ENCODE data around the gene HERC4.

Gene HERC4, protein sequence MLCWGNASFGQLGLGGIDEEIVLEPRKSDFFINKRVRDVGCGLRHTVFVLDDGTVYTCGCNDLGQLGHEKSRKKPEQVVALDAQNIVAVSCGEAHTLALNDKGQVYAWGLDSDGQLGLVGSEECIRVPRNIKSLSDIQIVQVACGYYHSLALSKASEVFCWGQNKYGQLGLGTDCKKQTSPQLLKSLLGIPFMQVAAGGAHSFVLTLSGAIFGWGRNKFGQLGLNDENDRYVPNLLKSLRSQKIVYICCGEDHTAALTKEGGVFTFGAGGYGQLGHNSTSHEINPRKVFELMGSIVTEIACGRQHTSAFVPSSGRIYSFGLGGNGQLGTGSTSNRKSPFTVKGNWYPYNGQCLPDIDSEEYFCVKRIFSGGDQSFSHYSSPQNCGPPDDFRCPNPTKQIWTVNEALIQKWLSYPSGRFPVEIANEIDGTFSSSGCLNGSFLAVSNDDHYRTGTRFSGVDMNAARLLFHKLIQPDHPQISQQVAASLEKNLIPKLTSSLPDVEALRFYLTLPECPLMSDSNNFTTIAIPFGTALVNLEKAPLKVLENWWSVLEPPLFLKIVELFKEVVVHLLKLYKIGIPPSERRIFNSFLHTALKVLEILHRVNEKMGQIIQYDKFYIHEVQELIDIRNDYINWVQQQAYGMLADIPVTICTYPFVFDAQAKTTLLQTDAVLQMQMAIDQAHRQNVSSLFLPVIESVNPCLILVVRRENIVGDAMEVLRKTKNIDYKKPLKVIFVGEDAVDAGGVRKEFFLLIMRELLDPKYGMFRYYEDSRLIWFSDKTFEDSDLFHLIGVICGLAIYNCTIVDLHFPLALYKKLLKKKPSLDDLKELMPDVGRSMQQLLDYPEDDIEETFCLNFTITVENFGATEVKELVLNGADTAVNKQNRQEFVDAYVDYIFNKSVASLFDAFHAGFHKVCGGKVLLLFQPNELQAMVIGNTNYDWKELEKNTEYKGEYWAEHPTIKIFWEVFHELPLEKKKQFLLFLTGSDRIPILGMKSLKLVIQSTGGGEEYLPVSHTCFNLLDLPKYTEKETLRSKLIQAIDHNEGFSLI

DNA sequence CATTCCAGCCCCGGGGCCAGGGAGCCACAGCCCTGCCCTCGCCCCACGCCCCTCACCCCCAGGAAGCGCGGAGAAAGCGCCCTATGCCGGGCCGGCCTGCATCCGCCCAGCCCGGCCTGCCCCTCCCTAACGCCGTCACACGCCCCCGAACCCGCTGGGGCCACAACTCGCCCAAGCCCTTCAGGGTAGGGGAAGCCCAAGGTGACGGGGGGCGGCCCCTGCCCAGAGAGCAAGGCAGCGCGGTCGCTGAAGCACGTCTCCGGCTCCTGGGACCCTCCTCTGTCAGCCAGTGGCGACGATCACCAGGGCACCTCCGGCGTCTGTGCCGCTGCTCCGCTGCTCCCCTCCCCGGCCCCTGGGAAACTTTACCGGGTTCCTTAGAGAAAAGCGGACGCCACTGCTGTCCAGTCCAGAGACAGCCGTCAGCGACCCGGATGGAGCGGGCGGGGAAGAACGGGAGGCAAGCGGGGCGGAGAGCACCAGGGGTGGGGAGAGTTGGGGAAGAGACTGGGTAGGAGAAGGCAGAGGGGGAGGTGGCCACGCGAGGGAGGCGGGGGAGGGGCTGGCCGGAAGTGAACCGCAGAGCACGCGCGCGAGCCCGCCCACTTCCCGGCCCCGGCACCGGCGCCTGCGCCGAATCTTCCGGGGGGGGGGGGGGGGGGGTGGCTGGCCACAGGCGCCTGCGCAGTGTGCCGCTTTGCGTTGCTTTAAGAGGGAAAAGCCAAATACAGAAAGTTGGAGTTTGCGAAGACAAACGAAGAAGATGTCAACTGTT lies at the start of gene HERC4:
TSS of gene HERC4 (minus strand) at position 509 of the 775 bp plus-strand sequence. CDS start 2,175 bp downstream, outside the sequence.
- Histone ChIP-seq H3K27me3 (ENCODE audit: control insufficient read depth, insufficient read depth, low read length) (no peaks in the 10 kb centered on the region), H3K27ac (ENCODE audit: low read depth, low read length) (peak within 1 kb of the TSS; percentile 98), H3K4me3 (ENCODE audit: low read length) (peak within 1 kb of the TSS; percentile 95), H3K4me1 (ENCODE audit: control insufficient read depth, insufficient read depth, low read length) (peaks cover 6% of the 10 kb centered on the region), H3K36me3 (ENCODE audit: control insufficient read depth, insufficient read depth, low read length) (no peaks in the 10 kb centered on the region), H3K9ac (ENCODE audit: low read length) (peak within 1 kb of the TSS; percentile 99)

DNA sequence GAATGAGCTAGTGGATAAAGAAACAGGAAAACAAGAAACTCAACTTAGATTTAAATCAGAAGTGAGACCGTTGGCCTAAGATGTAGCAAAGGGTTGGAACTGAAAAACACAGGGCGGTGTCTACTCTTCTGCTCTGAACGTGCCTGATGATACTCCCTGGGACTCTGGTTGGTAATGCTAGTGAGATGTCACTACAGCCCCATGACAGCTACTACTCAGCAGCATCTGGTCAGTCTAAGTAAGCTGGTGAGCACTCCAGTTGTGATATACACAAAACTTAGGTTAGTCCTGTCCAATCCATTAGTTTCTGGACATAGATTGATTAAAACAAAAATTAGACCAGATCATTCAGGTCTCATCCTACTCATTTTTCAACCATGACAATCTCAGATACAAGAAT lies 49.6 kb upstream of the HERC4 start:
- H3K4me3 ChIP-seq (ENCODE audit: low read length): no peak overlapping the region
- no peak overlapping the region for H3K27ac ChIP-seq (ENCODE audit: low read depth, low read length)
- no peaks in the 10 kb centered on the region for H3K36me3 ChIP-seq (ENCODE audit: control insufficient read depth, insufficient read depth, low read length)
- no peaks in the 10 kb centered on the region for H3K27me3 ChIP-seq (ENCODE audit: control insufficient read depth, insufficient read depth, low read length)
- no peaks in the 10 kb centered on the region for H3K4me1 ChIP-seq (ENCODE audit: control insufficient read depth, insufficient read depth, low read length)
- no peak overlapping the region for H3K9ac ChIP-seq (ENCODE audit: low read length)

DNA sequence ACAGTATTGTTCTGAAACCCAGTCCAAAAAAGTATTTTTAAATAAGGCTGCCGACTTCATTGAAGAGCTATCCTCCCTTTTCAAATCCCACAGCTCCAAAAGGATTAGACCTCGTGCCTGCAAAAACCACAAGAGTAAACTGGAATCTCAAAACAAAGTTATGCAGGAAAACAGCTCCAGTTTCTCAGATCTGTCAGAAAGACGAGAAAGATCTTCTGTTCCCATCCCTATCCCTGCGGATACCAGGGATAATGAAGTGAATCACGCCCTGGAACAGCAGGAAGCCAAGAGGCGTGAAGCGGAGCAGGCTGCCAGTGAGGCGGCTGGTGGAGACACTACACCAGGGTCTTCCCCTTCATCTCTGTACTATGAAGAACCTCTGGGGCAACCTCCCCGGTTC lies 46.8 kb upstream of the HERC4 start:
- no peak overlapping the region for H3K27ac ChIP-seq (ENCODE audit: low read depth, low read length)
- no peaks in the 10 kb centered on the region for H3K4me1 ChIP-seq (ENCODE audit: control insufficient read depth, insufficient read depth, low read length)

DNA sequence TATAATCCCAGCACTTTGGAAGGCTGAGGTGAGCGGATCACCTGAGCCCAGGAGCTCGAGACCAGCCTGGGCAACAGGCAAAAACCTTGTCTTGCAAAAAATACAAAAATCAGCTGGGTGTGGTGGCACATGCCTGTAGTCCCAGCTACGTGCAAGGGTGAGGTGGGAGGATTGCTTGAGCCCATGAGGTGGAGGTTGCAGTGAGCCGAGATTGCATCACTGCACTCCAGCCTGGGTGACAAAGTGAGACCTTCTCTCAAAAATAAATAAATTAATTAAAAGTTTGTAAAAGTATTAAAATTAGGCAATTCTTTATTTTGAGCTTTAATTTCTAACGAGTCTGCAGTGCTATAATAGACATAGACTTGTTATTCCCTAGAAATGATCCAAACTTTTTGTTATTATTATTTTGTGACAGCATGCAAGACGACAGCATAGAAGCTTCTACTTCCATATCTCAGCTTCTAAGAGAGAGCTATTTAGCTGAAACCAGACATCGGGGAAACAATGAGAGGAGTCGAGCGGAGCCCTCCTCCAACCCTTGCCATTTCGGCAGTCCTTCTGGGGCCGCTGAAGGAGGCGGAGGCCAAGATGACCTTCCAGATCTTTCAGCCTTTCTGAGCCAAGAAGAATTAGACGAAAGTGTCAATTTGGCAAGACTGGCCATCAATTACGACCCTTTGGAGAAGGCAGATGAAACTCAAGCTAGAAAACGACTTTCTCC lies 46.1 kb upstream of the HERC4 start:
- no peaks in the 10 kb centered on the region for H3K27me3 ChIP-seq (ENCODE audit: control insufficient read depth, insufficient read depth, low read length)
- no peak overlapping the region for H3K4me3 ChIP-seq (ENCODE audit: low read length)
- no peaks in the 10 kb centered on the region for H3K4me1 ChIP-seq (ENCODE audit: control insufficient read depth, insufficient read depth, low read length)
- H3K27ac ChIP-seq (ENCODE audit: low read depth, low read length): no peak overlapping the region
- no peaks in the 10 kb centered on the region for H3K36me3 ChIP-seq (ENCODE audit: control insufficient read depth, insufficient read depth, low read length)
- no peak overlapping the region for H3K9ac ChIP-seq (ENCODE audit: low read length)

More for the DNA sequence above, 46.8 kb upstream of the HERC4 start:
- no peaks in the 10 kb centered on the region for H3K36me3 ChIP-seq (ENCODE audit: control insufficient read depth, insufficient read depth, low read length)
- no peak overlapping the region for H3K4me3 ChIP-seq (ENCODE audit: low read length)
- H3K9ac ChIP-seq (ENCODE audit: low read length): no peak overlapping the region
- no peaks in the 10 kb centered on the region for H3K27me3 ChIP-seq (ENCODE audit: control insufficient read depth, insufficient read depth, low read length)

DNA sequence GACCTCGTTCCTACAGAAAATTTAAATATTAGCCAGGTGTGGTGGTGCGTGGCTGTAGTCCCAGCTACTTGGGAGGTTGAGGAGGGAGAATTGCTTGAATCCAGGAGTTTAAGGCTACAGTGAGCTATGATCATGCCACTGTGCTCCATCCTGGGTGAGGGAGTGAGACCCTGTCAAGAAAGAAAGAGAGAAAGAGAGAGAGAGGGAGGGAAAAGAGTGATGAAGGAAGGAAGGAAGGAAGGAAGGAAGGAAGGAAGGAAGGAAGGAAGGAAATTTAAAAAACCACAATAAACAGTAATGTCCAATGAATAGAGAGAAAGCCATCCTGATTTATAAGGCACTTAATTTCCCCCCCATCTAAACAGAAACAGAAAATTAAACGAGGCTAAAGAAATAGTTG lies 43.6 kb upstream of the HERC4 start:
- Histone ChIP-seq H3K36me3 (ENCODE audit: control insufficient read depth, insufficient read depth, low read length) (no peaks in the 10 kb centered on the region), H3K9ac (ENCODE audit: low read length) (no peak overlapping the region), H3K27me3 (ENCODE audit: control insufficient read depth, insufficient read depth, low read length) (no peaks in the 10 kb centered on the region), H3K4me3 (ENCODE audit: low read length) (no peak overlapping the region), H3K27ac (ENCODE audit: low read depth, low read length) (no peak overlapping the region), H3K4me1 (ENCODE audit: control insufficient read depth, insufficient read depth, low read length) (no peaks in the 10 kb centered on the region)

DNA sequence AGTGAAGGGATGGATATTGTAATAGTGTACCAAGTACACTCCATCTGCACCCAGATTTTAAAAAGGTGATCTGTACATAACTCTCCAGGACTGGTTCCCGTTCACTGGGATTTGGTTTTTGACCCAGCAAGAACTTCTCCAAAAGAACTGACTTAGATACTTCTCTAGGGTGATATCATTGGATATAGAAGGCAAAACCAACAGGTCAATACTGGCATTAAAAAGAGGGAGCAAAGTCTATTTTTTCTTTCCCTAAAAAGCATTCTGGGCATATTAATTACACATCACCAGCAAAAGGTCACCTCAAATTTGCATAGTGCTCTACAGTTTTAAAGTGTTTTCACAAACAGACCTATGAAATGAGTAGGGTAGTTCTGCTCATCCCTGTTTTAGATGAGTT lies 37.8 kb upstream of the HERC4 start:
- Histone ChIP-seq H3K9ac (ENCODE audit: low read length) (no peak overlapping the region), H3K4me1 (ENCODE audit: control insufficient read depth, insufficient read depth, low read length) (peaks cover 3% of the 10 kb centered on the region), H3K36me3 (ENCODE audit: control insufficient read depth, insufficient read depth, low read length) (no peaks in the 10 kb centered on the region), H3K4me3 (ENCODE audit: low read length) (no peak overlapping the region), H3K27ac (ENCODE audit: low read depth, low read length) (no peak overlapping the region), H3K27me3 (ENCODE audit: control insufficient read depth, insufficient read depth, low read length) (no peaks in the 10 kb centered on the region)

DNA sequence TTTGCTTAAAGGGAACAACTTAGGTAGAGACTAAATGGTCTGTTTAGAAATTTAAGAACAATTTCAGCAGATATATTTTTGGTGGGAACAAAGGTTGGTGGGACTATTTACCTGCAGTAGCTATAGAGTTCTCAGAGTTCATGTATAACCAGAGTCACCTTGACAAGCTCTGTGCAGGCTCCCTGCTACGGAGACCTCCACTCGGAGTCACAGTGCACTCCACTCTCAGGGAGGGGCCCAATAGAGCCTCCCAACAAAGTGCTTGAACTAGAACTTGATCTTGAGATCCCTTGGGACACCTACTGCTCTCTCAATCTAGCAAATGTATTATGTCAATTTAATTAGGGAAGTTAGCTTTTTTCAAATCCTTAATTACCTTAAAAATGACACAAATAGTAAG lies 36.5 kb upstream of the HERC4 start:
- Histone ChIP-seq H3K27me3 (ENCODE audit: control insufficient read depth, insufficient read depth, low read length) (no peaks in the 10 kb centered on the region), H3K4me1 (ENCODE audit: control insufficient read depth, insufficient read depth, low read length) (peaks cover 3% of the 10 kb centered on the region), H3K4me3 (ENCODE audit: low read length) (no peak overlapping the region), H3K9ac (ENCODE audit: low read length) (no peak overlapping the region), H3K36me3 (ENCODE audit: control insufficient read depth, insufficient read depth, low read length) (no peaks in the 10 kb centered on the region), H3K27ac (ENCODE audit: low read depth, low read length) (no peak overlapping the region)

DNA sequence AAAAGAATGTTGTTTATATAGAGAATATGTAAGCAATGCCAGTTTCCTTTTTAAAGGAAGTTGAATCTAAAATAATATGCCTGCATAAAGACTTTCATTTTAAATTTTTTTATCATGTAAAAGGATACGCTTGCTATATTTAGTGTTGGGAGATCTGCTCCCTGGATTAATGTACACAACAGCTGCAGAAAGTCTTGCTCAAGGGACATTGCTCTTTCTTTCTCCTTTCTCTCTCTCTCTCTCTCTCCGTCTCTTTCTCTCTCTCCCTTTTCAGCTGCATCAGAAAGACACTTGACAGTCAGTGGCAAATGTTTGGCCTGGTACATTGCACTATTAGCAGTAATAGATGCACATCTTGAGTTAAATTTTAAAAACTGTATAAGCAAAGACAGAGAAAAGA lies 34.9 kb upstream of the HERC4 start:
- no peak overlapping the region for H3K27ac ChIP-seq (ENCODE audit: low read depth, low read length)

DNA sequence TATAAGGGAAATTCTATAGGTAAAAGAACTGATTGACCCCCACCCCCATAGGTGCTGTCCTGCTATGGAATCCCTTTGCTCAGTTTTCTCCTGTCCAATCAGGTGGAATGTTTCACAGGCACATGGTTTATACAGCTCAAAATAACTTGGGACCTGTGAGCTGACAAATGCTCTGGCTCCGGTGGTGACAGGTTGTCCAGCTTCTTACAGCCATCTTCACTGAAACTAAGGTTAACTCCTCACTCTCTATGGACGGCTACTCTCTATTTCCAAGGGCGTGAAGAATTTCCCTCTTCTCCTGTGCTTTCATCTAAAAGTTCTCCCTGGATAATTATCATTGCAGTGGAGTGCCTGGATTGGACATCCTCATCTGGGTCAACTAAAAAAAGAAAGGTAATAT lies 34.2 kb upstream of the HERC4 start, which contains the start of gene MYPN:
TSS of gene MYPN (plus strand) at position 158 of the 400 bp plus-strand sequence. CDS start 11,951 bp downstream, outside the sequence.
- H3K27ac ChIP-seq (ENCODE audit: low read depth, low read length): no peak within 1 kb of the TSS

More for the DNA sequence above, 34.9 kb upstream of the HERC4 start:
- no peak overlapping the region for H3K4me3 ChIP-seq (ENCODE audit: low read length)
- H3K27me3 ChIP-seq (ENCODE audit: control insufficient read depth, insufficient read depth, low read length): no peaks in the 10 kb centered on the region
- H3K36me3 ChIP-seq (ENCODE audit: control insufficient read depth, insufficient read depth, low read length): no peaks in the 10 kb centered on the region
- peaks cover 3% of the 10 kb centered on the region for H3K4me1 ChIP-seq (ENCODE audit: control insufficient read depth, insufficient read depth, low read length)
- no peak overlapping the region for H3K9ac ChIP-seq (ENCODE audit: low read length)

DNA sequence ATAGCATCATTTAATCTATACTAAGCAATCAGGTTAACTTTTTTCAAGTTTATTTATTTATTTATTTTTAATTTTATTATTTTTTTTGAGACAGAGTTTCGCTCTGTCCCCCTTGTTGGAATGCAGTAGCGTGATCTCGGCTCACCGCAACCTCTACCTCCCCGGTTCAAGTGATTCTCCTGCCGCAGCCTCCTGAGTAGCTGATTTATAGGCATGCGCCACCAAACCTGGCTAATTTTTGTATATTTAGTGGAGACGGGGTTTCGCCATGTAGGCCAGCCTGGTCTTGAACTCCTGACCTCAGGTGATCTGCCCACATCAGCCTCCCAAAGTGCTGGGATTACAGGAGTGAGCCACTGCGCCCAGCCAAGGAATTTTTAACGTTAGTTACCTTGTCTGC lies 33.6 kb upstream of the HERC4 start:
- Histone ChIP-seq H3K27me3 (ENCODE audit: control insufficient read depth, insufficient read depth, low read length) (no peaks in the 10 kb centered on the region), H3K4me3 (ENCODE audit: low read length) (no peak overlapping the region), H3K9ac (ENCODE audit: low read length) (no peak overlapping the region), H3K36me3 (ENCODE audit: control insufficient read depth, insufficient read depth, low read length) (no peaks in the 10 kb centered on the region), H3K27ac (ENCODE audit: low read depth, low read length) (no peak overlapping the region), H3K4me1 (ENCODE audit: control insufficient read depth, insufficient read depth, low read length) (peaks cover 3% of the 10 kb centered on the region)

More for the DNA sequence above, 34.2 kb upstream of the HERC4 start, which contains the start of gene MYPN:
- Histone ChIP-seq H3K4me3 (ENCODE audit: low read length) (no peak within 1 kb of the TSS), H3K9ac (ENCODE audit: low read length) (no peak within 1 kb of the TSS), H3K36me3 (ENCODE audit: control insufficient read depth, insufficient read depth, low read length) (no peaks in the 10 kb centered on the region), H3K27me3 (ENCODE audit: control insufficient read depth, insufficient read depth, low read length) (no peaks in the 10 kb centered on the region), H3K4me1 (ENCODE audit: control insufficient read depth, insufficient read depth, low read length) (peaks cover 3% of the 10 kb centered on the region)

DNA sequence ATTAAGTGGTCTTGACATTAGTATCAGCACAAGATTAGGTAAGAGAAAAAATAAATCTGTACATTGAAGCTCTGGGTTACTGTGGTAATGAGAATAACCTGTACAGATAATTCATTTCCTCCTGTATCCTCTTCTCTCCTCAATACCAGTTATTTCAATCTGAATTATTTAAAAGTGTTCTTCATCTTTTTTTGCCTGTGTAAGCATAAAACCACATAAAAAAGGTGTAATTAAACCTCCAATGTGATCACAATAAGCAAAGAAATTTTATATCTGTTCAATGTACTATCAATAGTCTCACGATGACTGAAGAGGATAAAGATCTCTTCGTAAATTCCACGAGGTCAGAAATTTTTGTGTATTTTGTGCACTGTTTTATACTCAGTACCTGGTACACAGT lies 33.0 kb upstream of the HERC4 start:
- peaks cover 3% of the 10 kb centered on the region for H3K4me1 ChIP-seq (ENCODE audit: control insufficient read depth, insufficient read depth, low read length)
- H3K4me3 ChIP-seq (ENCODE audit: low read length): no peak overlapping the region
- H3K27me3 ChIP-seq (ENCODE audit: control insufficient read depth, insufficient read depth, low read length): no peaks in the 10 kb centered on the region
- H3K27ac ChIP-seq (ENCODE audit: low read depth, low read length): no peak overlapping the region
- H3K36me3 ChIP-seq (ENCODE audit: control insufficient read depth, insufficient read depth, low read length): no peaks in the 10 kb centered on the region
- no peak overlapping the region for H3K9ac ChIP-seq (ENCODE audit: low read length)
